Suprapubic skin (tissue), 4 donors: ENCODE data around the gene ARHGEF11. TPM values are rescaled to one million over a fixed set of nuclear protein-coding genes. Genes with fewer than 3 reads are reported as not detected.

Experiments used
- DNase-seq, 2 donors: peaks; one replicate each; pipeline ENCODE4 v3.0.0-alpha.2; 2019; ENCODE audit warnings: low spot score in 2 of 2
- H3K27ac ChIP-seq: fragments of 200-600 bp; sonication (generic); one replicate; pipeline ENCODE4 v1.5.1; 2019
- H3K27me3 ChIP-seq: fragments of 200-600 bp; sonication (generic); one replicate; pipeline ENCODE4 v1.5.1; 2019
- H3K36me3 ChIP-seq: fragments of 200-600 bp; sonication (generic); one replicate; pipeline ENCODE4 v1.5.1; 2019
- H3K4me1 ChIP-seq: fragments of 200-600 bp; sonication (generic); one replicate; pipeline ENCODE4 v1.5.1; 2019
- H3K4me3 ChIP-seq: fragments of 200-600 bp; sonication (generic); one replicate; pipeline ENCODE4 v1.5.1; 2019; ENCODE audit warnings: mild to moderate bottlenecking
- H3K9me3 ChIP-seq: fragments of 200-600 bp; sonication (generic); one replicate; pipeline ENCODE4 v1.5.1; 2019
- CTCF ChIP-seq, 2 donors: fragments of 200-600 bp in 1 of 2; fragments of 450-650 bp in 1 of 2; sonication (generic) in 1 of 2; IDR thresholded peaks; one replicate each; pipeline ENCODE4 v1.5.1; 2016 to 2019; ENCODE audit warnings: antibody characterized with exemption in 2 of 2, mild to moderate bottlenecking in 1 of 2, moderate library complexity in 1 of 2
- EP300 ChIP-seq: sonication (generic); formaldehyde crosslinking; IDR thresholded peaks from one replicate; pipeline ENCODE4 v1.6.1; 2017; ENCODE audit warnings: antibody characterized with exemption
- POLR2A ChIP-seq, 2 donors: fragments of 450-650 bp; IDR thresholded peaks; one replicate each; pipeline ENCODE4 v1.6.1; 2017; ENCODE audit warnings: antibody characterized with exemption in 2 of 2, mild to moderate bottlenecking in 2 of 2, moderate library complexity in 2 of 2
- POLR2AphosphoS5 ChIP-seq, 3 donors: sonication (generic); formaldehyde crosslinking; IDR thresholded peaks; one replicate each; pipeline ENCODE4 v1.6.1; 2017; ENCODE audit warnings: antibody characterized with exemption in 3 of 3
- WGBS: methylation state at CpG from one replicate; pipeline ENCODE4 v1.1.5; 2018; 5-methylcytosine and 5-hydroxymethylcytosine counted together
- total RNA-seq, 4 donors: library from RNA; depleted of rRNA; stranded (reverse); fragments of >200 nt; gene quantifications; one replicate each; pipeline ENCODE4 v1.1.0, GENCODE V29; 2016

Gene ARHGEF11
- total RNA-seq, 4 donors from 2014 or later: 30.7 to 46.1 (median 40.3) TPM

DNA sequence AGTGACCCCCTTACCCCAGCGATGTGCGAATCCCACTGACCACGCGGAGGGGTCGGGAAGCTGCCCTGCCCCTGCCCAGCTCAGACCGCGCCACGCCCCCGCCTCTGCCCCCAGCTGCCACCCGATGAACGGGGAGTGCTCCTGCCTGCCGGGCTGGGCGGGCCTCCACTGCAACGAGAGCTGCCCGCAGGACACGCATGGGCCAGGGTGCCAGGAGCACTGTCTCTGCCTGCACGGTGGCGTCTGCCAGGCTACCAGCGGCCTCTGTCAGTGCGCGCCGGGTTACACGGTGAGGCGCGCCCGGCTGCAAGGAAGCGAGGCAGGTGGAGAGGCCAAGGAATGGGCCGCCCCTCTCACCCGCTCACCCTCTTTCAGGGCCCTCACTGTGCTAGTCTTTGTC is 137.0 kb downstream of the ARHGEF11 start:
- Histone ChIP-seq H3K4me1 (peaks cover 24% of the 10 kb centered on the region), H3K27ac (no peak overlapping the region), H3K36me3 (peaks cover 3% of the 10 kb centered on the region), H3K9me3 (no peaks in the 10 kb centered on the region), H3K4me3 (no peak overlapping the region), H3K27me3 (peaks cover 51% of the 10 kb centered on the region)
- DNase-seq: no peak
- TF ChIP-seq POLR2A (IDR thresholded peaks at IDR 0.05) (no peak), CTCF (IDR thresholded peaks at IDR 0.05) (no peak), POLR2AphosphoS5 (IDR thresholded peaks at IDR 0.05) (no peak), EP300 (no peak)
- WGBS: 58% methylated on average over 21 of the region's 29 CpGs

DNA sequence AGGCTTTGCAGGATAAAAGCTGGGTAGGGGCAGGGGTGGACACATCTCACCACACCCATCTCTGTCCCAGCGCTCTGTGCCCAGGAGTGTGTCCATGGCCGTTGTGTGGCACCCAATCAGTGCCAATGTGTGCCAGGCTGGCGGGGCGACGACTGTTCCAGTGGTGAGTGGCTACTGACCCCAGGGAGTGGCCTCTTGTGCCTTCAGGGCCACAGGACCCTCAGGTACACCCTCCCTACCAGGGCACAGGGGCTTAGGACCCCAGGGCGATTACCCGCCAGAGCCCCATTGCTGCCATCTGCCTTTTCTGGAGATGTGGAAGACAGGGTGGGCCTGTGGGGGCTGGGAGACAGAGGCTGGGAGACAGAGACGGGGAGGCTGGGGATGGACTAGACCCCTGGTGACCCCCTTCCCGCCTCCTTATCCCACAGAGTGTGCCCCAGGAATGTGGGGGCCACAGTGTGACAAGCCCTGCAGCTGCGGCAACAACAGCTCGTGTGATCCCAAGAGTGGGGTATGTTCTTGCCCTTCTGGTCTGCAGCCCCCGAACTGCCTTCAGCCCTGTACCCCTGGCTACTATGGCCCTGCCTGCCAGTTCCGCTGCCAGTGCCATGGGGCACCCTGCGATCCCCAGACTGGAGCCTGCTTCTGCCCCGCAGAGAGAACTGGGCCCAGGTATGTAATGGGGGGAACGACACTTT is 139.2 kb downstream of the ARHGEF11 start:
- no peaks in the 10 kb centered on the region for H3K9me3 ChIP-seq
- H3K36me3 ChIP-seq: no peaks in the 10 kb centered on the region
- WGBS: 100% methylated on average over 2 of the region's 16 CpGs
- peaks cover 39% of the 10 kb centered on the region for H3K27me3 ChIP-seq
- H3K4me1 ChIP-seq: peaks cover 24% of the 10 kb centered on the region
- TF ChIP-seq POLR2A (IDR thresholded peaks at IDR 0.05) (no peak), POLR2AphosphoS5 (IDR thresholded peaks at IDR 0.05) (no peak), EP300 (no peak), CTCF (IDR thresholded peaks at IDR 0.05) (no peak)
- no peak for DNase-seq
- no peak overlapping the region for H3K4me3 ChIP-seq
- H3K27ac ChIP-seq: no peak overlapping the region

DNA sequence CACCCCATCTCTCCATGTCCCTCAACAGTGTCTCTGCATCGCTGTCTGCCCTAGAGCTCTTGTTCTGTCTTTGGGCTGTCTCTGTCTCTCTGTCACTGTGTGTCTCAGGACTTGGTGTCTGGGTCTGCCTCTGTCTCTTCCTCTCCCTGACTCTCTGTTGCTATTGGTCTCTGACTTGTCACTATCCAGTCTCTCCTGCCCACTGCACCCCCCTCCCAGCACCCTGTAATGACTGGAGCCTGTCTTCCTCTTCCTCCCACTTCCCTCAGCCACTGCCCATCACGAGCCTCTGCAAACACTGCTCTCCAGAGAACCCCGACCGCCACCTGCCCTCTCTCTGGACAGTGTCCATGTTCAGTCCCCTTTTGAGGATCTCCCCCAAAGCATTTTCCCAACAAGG is 139.9 kb downstream of the ARHGEF11 start:
- Histone ChIP-seq H3K9me3 (no peaks in the 10 kb centered on the region), H3K27ac (no peak overlapping the region), H3K4me3 (no peak overlapping the region), H3K36me3 (no peaks in the 10 kb centered on the region), H3K4me1 (peaks cover 28% of the 10 kb centered on the region), H3K27me3 (peaks cover 37% of the 10 kb centered on the region)
- DNase-seq: no peak
- 64% methylated on average over 4 of the region's 4 CpGs for whole genome bisulfite sequencing
- TF ChIP-seq CTCF (IDR thresholded peaks at IDR 0.05) (no peak), POLR2A (IDR thresholded peaks at IDR 0.05) (no peak), POLR2AphosphoS5 (IDR thresholded peaks at IDR 0.05) (no peak), EP300 (no peak)

DNA sequence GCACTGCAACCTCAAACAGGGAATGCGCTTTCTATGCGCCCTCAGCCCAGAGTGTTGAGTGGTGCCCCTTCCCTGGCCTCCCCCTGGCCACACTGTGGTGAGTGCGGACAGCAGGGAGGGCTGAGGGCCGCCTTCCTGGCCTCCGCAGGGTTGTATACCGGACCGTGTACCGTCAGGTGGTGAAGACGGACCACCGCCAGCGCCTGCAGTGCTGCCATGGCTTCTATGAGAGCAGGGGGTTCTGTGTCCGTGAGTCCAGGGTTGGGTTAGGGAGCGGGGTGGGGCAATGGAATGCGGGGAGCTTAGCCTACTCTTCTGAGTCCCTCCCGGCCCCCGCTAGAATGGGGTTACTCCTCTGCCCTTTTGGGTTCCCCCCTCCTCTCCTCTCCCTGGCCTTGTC is 140.4 kb downstream of the ARHGEF11 start:
- peaks cover 32% of the 10 kb centered on the region for H3K4me1 ChIP-seq
- TF ChIP-seq POLR2A (IDR thresholded peaks at IDR 0.05): no peak
- no peak for TF ChIP-seq POLR2AphosphoS5 (IDR thresholded peaks at IDR 0.05)
- TF ChIP-seq CTCF (IDR thresholded peaks at IDR 0.05): no peak
- H3K36me3 ChIP-seq: no peaks in the 10 kb centered on the region
- no peak overlapping the region for H3K27ac ChIP-seq
- no peaks in the 10 kb centered on the region for H3K9me3 ChIP-seq
- no peak overlapping the region for H3K4me3 ChIP-seq
- no peak for DNase-seq
- peaks cover 33% of the 10 kb centered on the region for H3K27me3 ChIP-seq
- WGBS: 71% methylated on average over 2 of the region's 16 CpGs

DNA sequence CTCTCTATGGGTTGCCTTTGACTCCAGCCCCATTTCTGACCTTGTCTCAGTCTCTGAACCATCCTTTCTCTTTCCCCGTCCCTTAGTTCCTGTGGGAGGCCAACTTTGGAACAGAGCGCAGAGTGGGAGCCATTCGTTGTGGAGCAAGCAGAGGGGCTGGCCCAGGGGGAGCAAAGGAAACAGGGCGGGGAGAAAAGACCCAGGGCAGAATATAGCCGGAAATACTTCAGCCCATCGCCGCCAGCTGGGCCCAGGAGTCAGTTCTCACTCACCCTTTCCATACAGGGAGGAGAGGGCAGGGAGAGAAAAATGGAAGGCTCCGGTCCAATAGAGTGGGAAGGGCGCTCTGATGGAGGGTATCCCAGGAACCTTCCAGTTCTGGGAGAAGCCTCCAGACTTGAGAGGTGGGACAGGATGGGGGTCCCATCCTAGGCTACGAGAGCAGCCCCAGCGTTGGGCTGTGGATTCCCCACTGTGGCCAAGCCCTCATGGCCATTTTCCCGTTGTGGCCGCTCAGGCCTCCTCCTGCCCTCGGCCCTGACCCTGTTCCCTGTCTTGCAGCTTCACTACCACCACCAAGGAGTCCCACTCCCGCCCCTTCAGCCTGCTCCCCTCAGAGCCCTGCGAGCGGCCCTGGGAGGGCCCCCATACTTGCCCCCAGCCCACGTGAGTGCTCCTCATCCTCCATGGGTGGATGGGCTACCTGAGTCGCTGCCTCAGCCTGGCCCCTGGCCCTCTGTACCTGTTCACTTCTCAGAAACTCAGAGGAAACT is 141.2 kb downstream of the ARHGEF11 start:
- Histone ChIP-seq H3K27ac (no peak overlapping the region), H3K27me3 (peaks cover 27% of the 10 kb centered on the region), H3K36me3 (no peaks in the 10 kb centered on the region), H3K9me3 (no peaks in the 10 kb centered on the region), H3K4me1 (peaks cover 38% of the 10 kb centered on the region), H3K4me3 (no peak overlapping the region)
- TF ChIP-seq CTCF (IDR thresholded peaks at IDR 0.05) (no peak), EP300 (no peak), POLR2AphosphoS5 (IDR thresholded peaks at IDR 0.05) (no peak), POLR2A (IDR thresholded peaks at IDR 0.05) (no peak)
- 77% methylated on average over 15 of the region's 19 CpGs for WGBS
- no peak for DNase-seq
